ENCODE measurements around the gene SBF1. TPM values are rescaled to one million over a fixed set of nuclear protein-coding genes. Genes with fewer than 3 reads are reported as not detected.

Gene SBF1
- total and polyA plus RNA-seq, 2 of the 13 experiments (the other 11 are each of a cell fraction or from before 2014, with no cell fraction given): 31.7 to 40.9 TPM

GRCh38 chr22:50474710-50475651, at the start of gene SBF1 (continued):
- TF ChIP-seq KMT2A (CRISPR knock-in tag; IDR thresholded peaks at IDR 0.05): 0 out of 2 replicates have a peak, but pooled peaks have one; percentile 38
- TF ChIP-seq SNAI1 (CRISPR knock-in tag; IDR thresholded peaks at IDR 0.05; ENCODE audit: borderline replicate concordance): 0 out of 2 replicates have a peak, but pooled peaks have one; percentile 33
- TF ChIP-seq ZNF788 (CRISPR knock-in tag; IDR thresholded peaks at IDR 0.05; ENCODE audit: borderline replicate concordance): peak; percentile 18; the same call in 1 of the 2 replicates
- TF ChIP-seq, protein P1, sequence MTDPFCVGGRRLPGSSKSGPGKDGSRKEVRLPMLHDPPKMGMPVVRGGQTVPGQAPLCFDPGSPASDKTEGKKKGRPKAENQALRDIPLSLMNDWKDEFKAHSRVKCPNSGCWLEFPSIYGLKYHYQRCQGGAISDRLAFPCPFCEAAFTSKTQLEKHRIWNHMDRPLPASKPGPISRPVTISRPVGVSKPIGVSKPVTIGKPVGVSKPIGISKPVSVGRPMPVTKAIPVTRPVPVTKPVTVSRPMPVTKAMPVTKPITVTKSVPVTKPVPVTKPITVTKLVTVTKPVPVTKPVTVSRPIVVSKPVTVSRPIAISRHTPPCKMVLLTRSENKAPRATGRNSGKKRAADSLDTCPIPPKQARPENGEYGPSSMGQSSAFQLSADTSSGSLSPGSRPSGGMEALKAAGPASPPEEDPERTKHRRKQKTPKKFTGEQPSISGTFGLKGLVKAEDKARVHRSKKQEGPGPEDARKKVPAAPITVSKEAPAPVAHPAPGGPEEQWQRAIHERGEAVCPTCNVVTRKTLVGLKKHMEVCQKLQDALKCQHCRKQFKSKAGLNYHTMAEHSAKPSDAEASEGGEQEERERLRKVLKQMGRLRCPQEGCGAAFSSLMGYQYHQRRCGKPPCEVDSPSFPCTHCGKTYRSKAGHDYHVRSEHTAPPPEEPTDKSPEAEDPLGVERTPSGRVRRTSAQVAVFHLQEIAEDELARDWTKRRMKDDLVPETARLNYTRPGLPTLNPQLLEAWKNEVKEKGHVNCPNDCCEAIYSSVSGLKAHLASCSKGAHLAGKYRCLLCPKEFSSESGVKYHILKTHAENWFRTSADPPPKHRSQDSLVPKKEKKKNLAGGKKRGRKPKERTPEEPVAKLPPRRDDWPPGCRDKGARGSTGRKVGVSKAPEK (CRISPR knock-in tag; IDR thresholded peaks at IDR 0.05; ENCODE audit: borderline replicate concordance): no peak
- TF ChIP-seq SRY (CRISPR knock-in tag; IDR thresholded peaks at IDR 0.05): no peak
- TF ChIP-seq NFATC3 (CRISPR knock-in tag; IDR thresholded peaks at IDR 0.05): 0 out of 2 replicates have a peak, but pooled peaks have one; percentile 54
- TF ChIP-seq PLRG1 (conservative IDR thresholded peaks at IDR 0.05): no peak
- no peak for TF ChIP-seq KAT7 (CRISPR knock-in tag; IDR thresholded peaks at IDR 0.05; ENCODE audit: borderline replicate concordance)
- no peak for TF ChIP-seq RFXAP (CRISPR knock-in tag; IDR thresholded peaks at IDR 0.05; ENCODE audit: borderline replicate concordance)
- no peak for TF ChIP-seq RFX3 (CRISPR knock-in tag; IDR thresholded peaks at IDR 0.05)
- TF ChIP-seq IRF2 (CRISPR knock-in tag; IDR thresholded peaks at IDR 0.05): peak; percentile 20; the same call in 1 of the 2 replicates
- TF ChIP-seq TP53 (CRISPR knock-in tag; conservative IDR thresholded peaks at IDR 0.05): no peak
- no peak for TF ChIP-seq HNRNPL (IDR thresholded peaks at IDR 0.05; ENCODE audit: low read depth, low read length)
- TF ChIP-seq NR1H2 (CRISPR knock-in tag; IDR thresholded peaks at IDR 0.05; ENCODE audit: borderline replicate concordance, low read depth): no peak
- no peak for TF ChIP-seq BCL6 (CRISPR knock-in tag; IDR thresholded peaks at IDR 0.05)
- no peak for TF ChIP-seq IKZF1 (IDR thresholded peaks at IDR 0.05)
- no peak for TF ChIP-seq ELF3 (CRISPR knock-in tag; IDR thresholded peaks at IDR 0.05)
- TF ChIP-seq MXD1 (CRISPR knock-in tag; IDR thresholded peaks at IDR 0.05): no peak; the same call in none of the 2 replicates
- TF ChIP-seq TCF12 (IDR thresholded peaks at IDR 0.05): no peak
- TF ChIP-seq TCF12 (CRISPR knock-in tag; IDR thresholded peaks at IDR 0.05): no peak
- TF ChIP-seq ZNF501 (CRISPR knock-in tag; IDR thresholded peaks at IDR 0.05): peak; percentile 72
- TF ChIP-seq ZNF703 (CRISPR knock-in tag; IDR thresholded peaks at IDR 0.05; ENCODE audit: borderline replicate concordance): no peak
- no peak for TF ChIP-seq SRSF4 (IDR thresholded peaks at IDR 0.05; ENCODE audit: low read depth, low read length, poor library complexity, severe bottlenecking)
- TF ChIP-seq NR2F6 (IDR thresholded peaks at IDR 0.05): no peak
- TF ChIP-seq NR2F6 (CRISPR knock-in tag; IDR thresholded peaks at IDR 0.05): no peak
- no peak for TF ChIP-seq ZNF282 (IDR thresholded peaks at IDR 0.05; ENCODE audit: partially characterized antibody)
- no peak for TF ChIP-seq ZNF234 (CRISPR knock-in tag; conservative IDR thresholded peaks at IDR 0.05)
- TF ChIP-seq AKAP8 (CRISPR knock-in tag; IDR thresholded peaks at IDR 0.05): no peak
- 0 out of 2 replicates have a peak, but pooled peaks have one; percentile 18 for TF ChIP-seq FOXO1 (CRISPR knock-in tag; IDR thresholded peaks at IDR 0.05)
- no peak for TF ChIP-seq ZNF761 (CRISPR knock-in tag; conservative IDR thresholded peaks at IDR 0.05)
- TF ChIP-seq POLR2G (IDR thresholded peaks at IDR 0.05; ENCODE audit: low read depth, low read length): peak; percentile 79

Data from HepG2 (cell line).